HepG2 (cell line): ENCODE data around the gene DDAH2. TPM values are rescaled to one million over a fixed set of nuclear protein-coding genes. Genes with fewer than 3 reads are reported as not detected.
A peak's percentile ranks its signal among the peaks of the same experiment; 100 is the strongest.

Source experiments
- ELF1 ChIP-seq: sonication (generic); formaldehyde crosslinking; IDR thresholded peaks from 2 replicates; pipeline ENCODE4 v1.4.0; 2020; ENCODE audit warnings: missing genetic modification reagents
- KLF13 ChIP-seq: sonication (generic); formaldehyde crosslinking; IDR thresholded peaks from 2 replicates; pipeline ENCODE4 v1.4.0; 2020; ENCODE audit warnings: mild to moderate bottlenecking, missing genetic modification reagents
- MAFF ChIP-seq: IDR thresholded peaks from 2 replicates; pipeline ENCODE4 v1.6.1; 2011; ENCODE audit warnings: low read depth, low read length, improper control_type of control experiment
- MED1 ChIP-seq: sonication (generic); formaldehyde crosslinking; IDR thresholded peaks from 2 replicates; pipeline ENCODE4 v1.4.0; 2020; ENCODE audit warnings: missing genetic modification reagents
- NFE2 ChIP-seq: sonication (generic); formaldehyde crosslinking; IDR thresholded peaks from 2 replicates; pipeline ENCODE4 v1.4.0; 2020; ENCODE audit warnings: missing genetic modification reagents
- PLRG1 ChIP-seq: fragments of 450-650 bp; conservative IDR thresholded peaks from 2 replicates; pipeline ENCODE4 v1.6.1; 2016
- RBAK ChIP-seq: sonication (generic); formaldehyde crosslinking; IDR thresholded peaks from 2 replicates; pipeline ENCODE4 v1.5.1; 2020; ENCODE audit warnings: mild to moderate bottlenecking, missing genetic modification reagents
- SKI ChIP-seq: fragments of 450-650 bp; IDR thresholded peaks from one replicate; pipeline ENCODE4 v1.6.1; 2018; ENCODE audit warnings: mild to moderate bottlenecking; ENCODE audit not compliant: partially characterized antibody
- SRY ChIP-seq: sonication (generic); formaldehyde crosslinking; IDR thresholded peaks from 2 replicates; pipeline ENCODE4 v1.8.0; 2022; ENCODE audit warnings: mild to moderate bottlenecking, missing genetic modification reagents
- TBP ChIP-seq: sonication (generic); formaldehyde crosslinking; IDR thresholded peaks from 2 replicates; pipeline ENCODE4 v1.5.0; 2020; ENCODE audit warnings: missing genetic modification reagents
- ZBTB7B ChIP-seq: sonication (generic); formaldehyde crosslinking; IDR thresholded peaks from 2 replicates; pipeline ENCODE4 v1.4.0; 2020; ENCODE audit warnings: missing genetic modification reagents
- ZFP1 ChIP-seq: IDR thresholded peaks from 2 replicates; pipeline ENCODE4 v1.6.1; 2016
- ZFP90 ChIP-seq: sonication (generic); formaldehyde crosslinking; IDR thresholded peaks from 2 replicates; pipeline ENCODE4 v1.8.0; 2022; ENCODE audit warnings: missing genetic modification reagents, mild to moderate bottlenecking, inconsistent platforms, borderline replicate concordance
- ZNF558 ChIP-seq: sonication (generic); formaldehyde crosslinking; IDR thresholded peaks from 2 replicates; pipeline ENCODE4 v1.9.0; 2022; ENCODE audit warnings: mild to moderate bottlenecking, missing genetic modification reagents, borderline replicate concordance
- ZNF670 ChIP-seq: sonication (generic); formaldehyde crosslinking; IDR thresholded peaks from 2 replicates; pipeline ENCODE4 v1.8.0; 2022; ENCODE audit warnings: mild to moderate bottlenecking, missing genetic modification reagents, borderline replicate concordance
- polyA plus RNA-seq, 8 experiments: library from polyadenylated mRNA; depleted of rRNA in 3 of 8; stranded (reverse) in 7 of 8; unstranded in 1 of 8; fragments of >200 nt; fragmentation: Illumina TruSeq in 4 of 8; extraction: Trizol in 4 of 8; gene quantifications; 2 replicates each; pipeline versions ENCODE4 v1.2.1 to v1.2.3, GENCODE V29; 2011 to 2016; ENCODE audit warnings: low read depth in 4 of 8, missing spikeins in 1 of 8, mixed read lengths in 1 of 8; ENCODE audit not compliant: insufficient read depth in 1 of 8
- total RNA-seq, 5 experiments: library from RNA; depleted of rRNA; stranded (reverse); fragments of >200 nt; fragmentation: Illumina TruSeq; extraction: Trizol; gene quantifications; 2 replicates each; pipeline ENCODE4 v1.2.3, GENCODE V29; 2016; ENCODE audit warnings: low read depth in 1 of 5
- TF ChIP-seq, protein P1 (sequence below): sonication (generic); formaldehyde crosslinking; conservative IDR thresholded peaks from 2 replicates; pipeline ENCODE4 v1.8.0; 2022; ENCODE audit warnings: low read depth, missing genetic modification reagents
- TF ChIP-seq, protein P2 (sequence below): sonication (generic); formaldehyde crosslinking; IDR thresholded peaks from 2 replicates; pipeline ENCODE4 v1.4.0; 2020; ENCODE audit warnings: missing genetic modification reagents
- TF ChIP-seq, protein P3 (sequence below): sonication (generic); formaldehyde crosslinking; IDR thresholded peaks from 2 replicates; pipeline ENCODE4 v1.4.0; 2020; ENCODE audit warnings: mild to moderate bottlenecking, low read depth, missing genetic modification reagents
- TF ChIP-seq, protein P4 (sequence below): sonication (generic); formaldehyde crosslinking; IDR thresholded peaks from 2 replicates; pipeline ENCODE4 v1.5.0; 2020; ENCODE audit warnings: missing genetic modification reagents, mild to moderate bottlenecking, borderline replicate concordance
- TF ChIP-seq, protein P5 (sequence below): sonication (generic); formaldehyde crosslinking; IDR thresholded peaks from 2 replicates; pipeline ENCODE4 v1.5.1; 2020; ENCODE audit warnings: mild to moderate bottlenecking, missing genetic modification reagents, borderline replicate concordance
- TF ChIP-seq, protein P6 (sequence below): sonication (generic); formaldehyde crosslinking; IDR thresholded peaks from 2 replicates; pipeline ENCODE4 v1.5.0; 2020; ENCODE audit warnings: mild to moderate bottlenecking, missing genetic modification reagents

Gene DDAH2
- total and polyA plus RNA-seq, 2 of the 13 experiments (the other 11 are each of a cell fraction or from before 2014, with no cell fraction given) = 16.4 to 21.1 TPM

DNA sequence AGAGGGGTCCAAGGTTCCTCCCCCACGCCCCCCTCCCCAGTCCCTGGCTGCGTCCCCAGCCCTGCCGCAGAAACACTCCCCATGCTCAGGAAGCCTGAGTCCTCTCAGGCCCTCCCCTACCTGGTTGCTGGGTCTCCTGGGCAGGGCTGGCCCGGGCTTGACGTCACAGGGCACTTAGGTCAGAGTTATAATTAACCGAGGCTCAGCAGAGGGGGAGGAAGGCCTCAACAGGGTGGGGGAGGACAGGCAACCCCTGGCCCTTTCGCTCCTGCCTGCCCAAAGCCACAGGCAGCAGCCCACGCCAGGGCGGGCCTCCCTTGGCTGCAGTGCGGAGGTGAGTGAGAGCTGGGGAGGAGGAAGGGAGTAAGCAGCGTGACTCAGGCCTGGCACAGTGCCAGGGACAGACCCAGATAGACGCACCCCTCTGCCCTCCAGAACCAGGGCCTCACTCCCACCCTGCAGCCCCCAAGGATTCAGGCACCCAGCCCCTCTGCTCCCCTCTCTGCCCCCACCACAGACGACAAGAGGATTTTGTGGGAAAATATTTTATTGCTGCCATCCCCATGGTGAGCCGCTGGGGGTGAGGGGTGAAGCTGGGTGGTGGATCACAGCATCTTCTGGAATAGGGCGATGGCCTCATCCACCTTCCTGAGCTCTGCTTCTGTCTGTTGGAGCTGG, 48.0 kb upstream of the DDAH2 start, which contains the start of gene VWA7 (continued):
- TF ChIP-seq, protein P1, sequence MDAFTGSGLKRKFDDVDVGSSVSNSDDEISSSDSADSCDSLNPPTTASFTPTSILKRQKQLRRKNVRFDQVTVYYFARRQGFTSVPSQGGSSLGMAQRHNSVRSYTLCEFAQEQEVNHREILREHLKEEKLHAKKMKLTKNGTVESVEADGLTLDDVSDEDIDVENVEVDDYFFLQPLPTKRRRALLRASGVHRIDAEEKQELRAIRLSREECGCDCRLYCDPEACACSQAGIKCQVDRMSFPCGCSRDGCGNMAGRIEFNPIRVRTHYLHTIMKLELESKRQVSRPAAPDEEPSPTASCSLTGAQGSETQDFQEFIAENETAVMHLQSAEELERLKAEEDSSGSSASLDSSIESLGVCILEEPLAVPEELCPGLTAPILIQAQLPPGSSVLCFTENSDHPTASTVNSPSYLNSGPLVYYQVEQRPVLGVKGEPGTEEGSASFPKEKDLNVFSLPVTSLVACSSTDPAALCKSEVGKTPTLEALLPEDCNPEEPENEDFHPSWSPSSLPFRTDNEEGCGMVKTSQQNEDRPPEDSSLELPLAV (CRISPR knock-in tag) = no peak
- TF ChIP-seq SKI (no peak), ELF1 (CRISPR knock-in tag) (0 out of 2 replicates have a peak, but pooled peaks have one; percentile 29), KLF13 (CRISPR knock-in tag) (no peak), ZNF558 (CRISPR knock-in tag) (no peak), ZBTB7B (CRISPR knock-in tag) (no peak; the same call in 1 of the 2 replicates), ZFP90 (CRISPR knock-in tag) (peak; percentile 21; the same call in 1 of the 2 replicates), RBAK (CRISPR knock-in tag) (no peak; the same call in 1 of the 2 replicates), SRY (CRISPR knock-in tag) (no peak; the same call in 1 of the 2 replicates), TBP (no peak), ZNF670 (CRISPR knock-in tag) (peak; percentile 86), ZFP1 (CRISPR knock-in tag) (peak; percentile 70; the same call in 1 of the 2 replicates), NFE2 (CRISPR knock-in tag) (peak; percentile 62; the same call in 1 of the 2 replicates), MAFF (no peak), PLRG1 (no peak), MED1 (CRISPR knock-in tag) (peak; percentile 48; the same call in 1 of the 2 replicates)
- TF ChIP-seq, protein P2, sequence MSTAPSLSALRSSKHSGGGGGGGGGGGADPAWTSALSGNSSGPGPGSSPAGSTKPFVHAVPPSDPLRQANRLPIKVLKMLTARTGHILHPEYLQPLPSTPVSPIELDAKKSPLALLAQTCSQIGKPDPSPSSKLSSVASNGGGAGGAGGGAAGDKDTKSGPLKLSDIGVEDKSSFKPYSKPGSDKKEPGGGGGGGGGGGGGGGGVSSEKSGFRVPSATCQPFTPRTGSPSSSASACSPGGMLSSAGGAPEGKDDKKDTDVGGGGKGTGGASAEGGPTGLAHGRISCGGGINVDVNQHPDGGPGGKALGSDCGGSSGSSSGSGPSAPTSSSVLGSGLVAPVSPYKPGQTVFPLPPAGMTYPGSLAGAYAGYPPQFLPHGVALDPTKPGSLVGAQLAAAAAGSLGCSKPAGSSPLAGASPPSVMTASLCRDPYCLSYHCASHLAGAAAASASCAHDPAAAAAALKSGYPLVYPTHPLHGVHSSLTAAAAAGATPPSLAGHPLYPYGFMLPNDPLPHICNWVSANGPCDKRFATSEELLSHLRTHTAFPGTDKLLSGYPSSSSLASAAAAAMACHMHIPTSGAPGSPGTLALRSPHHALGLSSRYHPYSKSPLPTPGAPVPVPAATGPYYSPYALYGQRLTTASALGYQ (CRISPR knock-in tag) = no peak
- TF ChIP-seq, protein P3, sequence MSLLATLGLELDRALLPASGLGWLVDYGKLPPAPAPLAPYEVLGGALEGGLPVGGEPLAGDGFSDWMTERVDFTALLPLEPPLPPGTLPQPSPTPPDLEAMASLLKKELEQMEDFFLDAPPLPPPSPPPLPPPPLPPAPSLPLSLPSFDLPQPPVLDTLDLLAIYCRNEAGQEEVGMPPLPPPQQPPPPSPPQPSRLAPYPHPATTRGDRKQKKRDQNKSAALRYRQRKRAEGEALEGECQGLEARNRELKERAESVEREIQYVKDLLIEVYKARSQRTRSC (CRISPR knock-in tag) = no peak
- TF ChIP-seq, protein P4, sequence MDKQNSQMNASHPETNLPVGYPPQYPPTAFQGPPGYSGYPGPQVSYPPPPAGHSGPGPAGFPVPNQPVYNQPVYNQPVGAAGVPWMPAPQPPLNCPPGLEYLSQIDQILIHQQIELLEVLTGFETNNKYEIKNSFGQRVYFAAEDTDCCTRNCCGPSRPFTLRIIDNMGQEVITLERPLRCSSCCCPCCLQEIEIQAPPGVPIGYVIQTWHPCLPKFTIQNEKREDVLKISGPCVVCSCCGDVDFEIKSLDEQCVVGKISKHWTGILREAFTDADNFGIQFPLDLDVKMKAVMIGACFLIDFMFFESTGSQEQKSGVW = no peak
- TF ChIP-seq, protein P5, sequence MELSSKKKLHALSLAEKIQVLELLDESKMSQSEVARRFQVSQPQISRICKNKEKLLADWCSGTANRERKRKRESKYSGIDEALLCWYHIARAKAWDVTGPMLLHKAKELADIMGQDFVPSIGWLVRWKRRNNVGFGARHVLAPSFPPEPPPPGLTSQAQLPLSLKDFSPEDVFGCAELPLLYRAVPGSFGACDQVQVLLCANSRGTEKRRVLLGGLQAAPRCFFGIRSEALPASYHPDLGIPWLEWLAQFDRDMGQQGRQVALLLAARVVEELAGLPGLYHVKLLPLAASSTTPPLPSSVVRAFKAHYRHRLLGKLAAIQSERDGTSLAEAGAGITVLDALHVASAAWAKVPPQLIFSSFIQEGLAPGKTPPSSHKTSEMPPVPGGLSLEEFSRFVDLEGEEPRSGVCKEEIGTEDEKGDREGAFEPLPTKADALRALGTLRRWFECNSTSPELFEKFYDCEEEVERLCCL (CRISPR knock-in tag) = 0 out of 2 replicates have a peak, but pooled peaks have one; percentile 52
- TF ChIP-seq, protein P6, sequence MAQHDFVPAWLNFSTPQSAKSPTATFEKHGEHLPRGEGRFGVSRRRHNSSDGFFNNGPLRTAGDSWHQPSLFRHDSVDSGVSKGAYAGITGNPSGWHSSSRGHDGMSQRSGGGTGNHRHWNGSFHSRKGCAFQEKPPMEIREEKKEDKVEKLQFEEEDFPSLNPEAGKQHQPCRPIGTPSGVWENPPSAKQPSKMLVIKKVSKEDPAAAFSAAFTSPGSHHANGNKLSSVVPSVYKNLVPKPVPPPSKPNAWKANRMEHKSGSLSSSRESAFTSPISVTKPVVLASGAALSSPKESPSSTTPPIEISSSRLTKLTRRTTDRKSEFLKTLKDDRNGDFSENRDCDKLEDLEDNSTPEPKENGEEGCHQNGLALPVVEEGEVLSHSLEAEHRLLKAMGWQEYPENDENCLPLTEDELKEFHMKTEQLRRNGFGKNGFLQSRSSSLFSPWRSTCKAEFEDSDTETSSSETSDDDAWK (CRISPR knock-in tag) = no peak
